Stimulated activated CD4-positive, alpha-beta T cell treated with anti-CD3 and anti-CD28 coated beads, TNF-alpha, amount 100 ng/mL, for 4 hours (primary cell): ENCODE measurements around the gene RNF150.
"Not testable (repeated sequence)": the region's sequence is repeated elsewhere in the genome, so short reads cannot be mapped to it uniquely, and the experiment has no call there.

Source experiments
- DNase-seq, 3 experiments: peaks; one replicate each; pipeline ENCODE4 v3.0.0-alpha.2; 2020; ENCODE audit warnings: low read depth in 3 of 3

RNF150 gene

DNA sequence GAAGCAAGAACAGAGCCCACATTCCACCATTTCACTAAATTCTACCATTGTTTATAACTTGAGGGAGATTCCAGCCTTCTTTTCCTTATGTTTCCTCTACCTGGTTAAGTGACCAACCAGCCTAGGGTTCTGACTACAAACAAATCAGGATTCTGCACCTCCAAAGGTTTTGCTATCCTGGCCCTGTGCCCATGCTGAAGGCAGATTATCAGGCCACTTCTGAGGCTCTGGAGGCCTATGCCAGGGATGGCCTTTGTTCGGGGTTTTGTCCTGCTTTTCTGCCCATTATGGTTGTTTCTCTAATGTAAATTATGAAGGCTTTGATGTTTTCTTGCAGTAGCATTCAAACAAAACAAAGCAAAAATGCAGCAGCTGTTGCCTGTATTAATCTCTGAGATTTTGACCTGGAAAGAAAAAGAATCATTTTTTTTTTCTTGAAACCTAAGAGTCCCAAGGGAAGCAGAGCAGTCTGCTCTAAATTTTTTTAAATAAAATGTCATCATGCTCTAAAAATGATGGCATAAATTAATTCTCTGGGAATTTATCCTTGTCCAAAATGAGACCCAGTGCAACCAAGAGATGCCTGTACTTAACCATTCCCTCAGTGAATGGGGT, 55.6 kb downstream of the RNF150 start:
- DNase-seq, result no peak

DNA sequence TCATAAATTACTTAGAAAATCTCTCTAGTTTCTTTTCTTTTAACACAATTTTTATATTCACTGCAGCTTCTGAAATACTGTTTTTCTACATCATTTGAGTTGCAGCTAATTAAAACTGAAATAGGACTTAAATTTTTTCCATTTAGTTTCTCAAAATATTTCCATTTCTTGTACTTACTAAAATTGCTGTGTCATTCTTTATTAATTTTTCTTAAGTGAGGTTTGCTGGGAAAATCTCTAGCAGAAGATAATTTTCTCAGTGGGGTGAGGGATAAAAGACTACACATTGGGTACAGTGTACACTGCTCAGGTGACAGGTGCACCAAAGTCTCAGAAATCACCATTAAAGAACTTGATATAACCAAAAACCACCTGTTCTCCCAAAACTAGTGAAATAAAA, 57.7 kb downstream of the RNF150 start:
- DNase-seq, result no peak

DNA sequence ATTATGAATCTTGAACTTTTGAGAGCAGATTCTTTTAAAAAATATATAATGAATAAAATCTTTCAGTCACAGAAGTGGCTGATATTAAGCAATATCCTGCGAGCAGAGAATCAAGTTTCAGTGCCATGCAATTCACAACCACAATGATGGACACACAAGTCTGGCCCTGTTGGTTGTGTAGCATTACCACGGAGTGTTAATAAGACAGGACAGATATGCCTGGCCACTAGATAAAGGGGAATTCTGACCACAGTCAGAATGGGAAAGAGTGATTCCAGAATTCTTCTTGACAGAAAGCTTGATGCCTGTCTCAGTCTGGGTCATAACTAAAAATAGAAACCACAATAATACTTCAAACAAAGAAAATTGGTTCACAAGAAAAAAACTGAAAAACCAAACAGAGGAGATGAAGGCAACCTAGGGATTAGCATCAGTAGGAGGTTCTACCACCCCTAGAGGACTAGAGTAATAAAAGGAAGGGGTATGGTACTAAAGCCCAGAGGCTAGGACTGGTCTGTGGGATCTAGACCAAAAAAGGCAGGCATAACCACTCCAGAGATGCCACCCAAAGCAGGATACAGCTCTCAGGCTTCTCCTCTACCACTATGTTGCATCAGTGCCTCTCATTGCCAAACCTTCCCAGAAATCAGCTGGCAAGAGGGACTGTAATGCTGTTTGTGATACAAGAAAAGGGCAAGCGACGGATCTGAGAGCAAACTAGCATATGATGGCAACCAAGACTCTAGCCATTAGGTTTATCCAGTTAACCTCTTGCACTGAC, 59.0 kb downstream of the RNF150 start:
- DNase-seq, result no peak

DNA sequence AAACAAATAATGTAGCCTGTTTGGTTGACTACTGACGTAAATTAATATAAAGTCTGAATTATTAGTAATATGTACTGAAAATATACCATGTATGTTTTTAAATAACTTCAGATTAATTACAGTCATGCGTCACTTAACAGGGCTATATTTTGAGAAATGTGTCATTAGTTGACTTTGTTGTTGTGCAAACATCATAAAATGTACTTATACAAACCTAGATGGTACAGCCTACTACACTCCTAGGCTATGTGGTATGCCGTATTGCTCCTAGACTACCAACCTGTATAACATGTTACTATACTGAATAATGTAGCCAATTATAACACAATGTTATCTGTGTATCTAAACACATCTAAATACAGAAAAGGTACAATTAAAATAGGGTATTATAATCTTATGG, 66.6 kb downstream of the RNF150 start:
- no peak for DNase-seq

DNA sequence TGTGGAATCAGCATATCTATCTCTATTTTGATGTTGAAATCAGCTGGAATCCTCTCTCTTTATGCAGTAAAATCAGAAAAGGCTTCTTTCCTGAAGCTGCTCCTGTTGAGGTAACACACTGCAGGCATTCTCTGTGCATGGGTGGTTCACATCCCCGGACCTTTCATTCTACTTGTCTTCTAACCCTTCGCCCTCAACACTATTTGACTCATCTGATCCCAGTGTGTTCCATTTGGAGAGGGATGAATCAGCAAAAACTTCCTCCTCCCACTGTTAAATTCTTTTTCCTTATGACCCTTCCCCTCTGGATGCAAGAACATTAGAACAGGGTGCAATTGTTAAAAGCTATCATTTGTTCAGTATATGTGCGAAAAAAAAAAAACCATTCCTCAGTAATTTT, 67.4 kb downstream of the RNF150 start:
- DNase-seq, result no peak

DNA sequence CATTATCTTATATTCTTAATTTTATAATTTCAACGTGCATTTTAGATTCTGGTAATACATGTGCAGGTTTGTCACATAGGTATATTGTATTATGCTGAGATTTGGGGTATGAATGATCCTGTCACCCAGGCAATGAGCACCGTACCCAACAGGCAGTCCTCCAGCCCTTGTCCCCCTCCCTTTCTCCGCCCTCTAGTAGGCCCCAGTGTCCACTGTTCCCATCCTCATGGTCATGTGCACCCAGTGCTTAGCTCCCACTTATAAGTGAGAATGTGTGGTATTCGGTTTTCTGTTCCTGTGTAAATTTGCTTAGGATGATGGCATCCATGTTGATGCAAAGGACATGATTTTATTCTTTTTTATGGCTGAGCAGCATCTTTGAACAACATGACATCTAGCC, 70.6 kb downstream of the RNF150 start:
- DNase-seq, result no peak

DNA sequence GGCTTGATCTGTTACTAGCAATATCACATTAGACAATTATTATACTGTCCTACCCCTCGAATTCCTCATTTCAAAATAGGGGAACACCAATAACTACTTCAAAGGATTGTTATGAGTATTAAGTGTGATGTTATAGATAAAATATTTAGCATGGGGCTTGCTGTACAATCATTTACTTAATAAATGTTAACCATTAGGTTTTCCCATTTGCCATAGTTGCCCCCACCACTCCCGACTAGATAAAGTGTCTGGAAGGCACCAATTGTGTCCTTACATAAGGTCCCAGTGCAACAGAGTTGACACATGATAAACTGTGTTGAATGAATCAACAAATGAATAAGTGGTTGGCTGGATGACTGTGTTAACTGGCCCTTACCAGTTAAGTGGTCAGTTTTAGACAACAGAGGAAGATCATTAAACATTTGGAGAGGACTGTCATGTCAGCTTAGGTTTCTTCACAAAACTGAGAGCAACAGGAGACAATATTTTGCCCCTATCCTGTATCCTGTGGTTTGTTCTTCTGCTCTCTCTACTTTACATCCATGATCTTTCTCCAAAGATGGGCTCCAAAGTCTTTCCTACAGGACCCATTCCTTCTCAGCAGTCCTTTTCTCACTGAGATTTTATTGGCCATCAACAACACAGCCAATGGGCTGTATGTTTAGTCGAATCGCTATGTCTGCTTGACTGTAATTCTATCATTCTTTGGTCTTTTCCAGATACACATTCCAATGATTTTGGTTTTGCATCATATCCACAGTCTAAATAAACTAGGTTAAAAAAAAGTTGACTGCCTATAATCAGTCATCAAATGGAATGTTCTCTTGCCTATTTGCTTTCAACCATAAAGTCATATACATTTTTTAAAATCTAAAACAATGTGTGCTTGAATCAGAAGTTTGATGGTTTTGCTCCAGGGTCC, 74.4 kb downstream of the RNF150 start:
- DNase-seq, result no peak

DNA sequence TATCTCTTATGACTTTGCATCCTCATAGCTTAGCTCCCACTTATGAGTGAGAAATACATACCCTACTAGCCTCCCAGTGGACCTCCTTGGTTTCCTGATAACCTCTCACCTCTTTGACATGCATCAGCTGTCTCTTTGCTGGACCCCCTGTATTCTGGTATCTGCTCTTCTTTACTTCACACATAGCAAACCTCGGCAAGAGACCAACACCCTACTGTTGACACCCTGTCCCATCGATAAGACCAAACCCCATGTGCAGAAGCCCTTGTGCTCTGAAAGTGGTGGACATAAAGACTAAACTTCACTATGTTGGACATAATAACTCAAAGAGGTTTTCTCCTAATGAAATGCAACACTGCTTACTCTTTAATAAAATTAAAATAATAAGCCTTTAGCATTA, 75.7 kb downstream of the RNF150 start:
- no peak for DNase-seq

DNA sequence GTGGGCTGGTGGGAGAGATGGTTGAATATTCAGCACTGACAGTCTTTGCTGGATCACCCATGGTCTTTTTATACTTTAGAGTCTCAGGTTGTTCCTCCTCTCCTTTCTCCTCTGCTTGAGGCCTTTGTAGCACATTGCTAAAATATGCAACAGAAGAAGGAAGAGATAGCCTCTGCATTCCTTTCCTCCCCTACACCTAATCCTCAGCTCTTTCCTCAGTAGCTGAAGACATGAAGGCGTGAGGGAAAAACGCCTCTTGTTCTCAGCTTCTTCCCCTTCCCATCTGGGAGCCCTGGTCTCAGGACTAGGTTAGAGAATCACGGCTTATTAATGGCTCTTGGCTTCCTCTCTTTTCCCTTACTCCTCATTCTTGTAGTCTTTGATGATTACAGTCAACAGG, 76.8 kb downstream of the RNF150 start:
- DNase-seq, result no peak

DNA sequence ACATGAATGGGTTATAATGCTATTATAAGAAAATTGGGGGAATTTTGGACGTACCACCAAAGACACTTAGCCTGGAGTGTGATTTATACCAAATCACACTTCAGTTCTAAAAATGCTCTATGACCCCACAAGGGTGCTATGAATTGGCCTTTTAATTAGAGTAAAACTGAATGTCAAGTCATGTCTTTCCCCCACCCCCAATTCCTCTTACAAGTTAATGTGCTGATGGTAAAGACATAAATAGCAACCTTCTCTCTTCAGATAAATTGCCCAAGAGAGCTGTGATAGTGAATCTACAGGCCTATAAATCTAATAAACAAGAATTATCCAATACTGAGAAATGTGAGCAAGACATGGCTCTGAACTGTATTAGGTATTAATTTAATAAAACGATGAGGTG, 78.8 kb downstream of the RNF150 start:
- no peak for DNase-seq

DNA sequence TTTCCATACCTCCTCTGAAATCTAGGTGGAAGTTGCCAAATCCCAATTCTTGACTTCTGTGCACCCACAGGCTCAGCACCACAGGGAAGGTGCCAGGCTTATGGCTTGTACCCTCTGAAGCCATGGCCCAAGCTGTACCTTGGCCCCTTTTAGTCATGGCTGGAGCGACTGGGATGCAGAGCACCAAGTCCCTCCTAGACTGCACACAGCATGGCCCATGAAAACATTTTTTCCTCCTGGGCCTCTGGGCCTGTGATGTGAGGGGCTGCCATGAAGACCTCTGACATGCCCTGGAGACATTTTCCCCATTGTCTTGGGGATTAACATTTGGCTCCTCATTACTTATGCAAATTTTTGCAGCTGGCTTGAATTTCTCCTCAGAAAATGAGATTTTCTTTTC, 82.3 kb downstream of the RNF150 start:
- DNase-seq, result not testable (repeated sequence)

DNA sequence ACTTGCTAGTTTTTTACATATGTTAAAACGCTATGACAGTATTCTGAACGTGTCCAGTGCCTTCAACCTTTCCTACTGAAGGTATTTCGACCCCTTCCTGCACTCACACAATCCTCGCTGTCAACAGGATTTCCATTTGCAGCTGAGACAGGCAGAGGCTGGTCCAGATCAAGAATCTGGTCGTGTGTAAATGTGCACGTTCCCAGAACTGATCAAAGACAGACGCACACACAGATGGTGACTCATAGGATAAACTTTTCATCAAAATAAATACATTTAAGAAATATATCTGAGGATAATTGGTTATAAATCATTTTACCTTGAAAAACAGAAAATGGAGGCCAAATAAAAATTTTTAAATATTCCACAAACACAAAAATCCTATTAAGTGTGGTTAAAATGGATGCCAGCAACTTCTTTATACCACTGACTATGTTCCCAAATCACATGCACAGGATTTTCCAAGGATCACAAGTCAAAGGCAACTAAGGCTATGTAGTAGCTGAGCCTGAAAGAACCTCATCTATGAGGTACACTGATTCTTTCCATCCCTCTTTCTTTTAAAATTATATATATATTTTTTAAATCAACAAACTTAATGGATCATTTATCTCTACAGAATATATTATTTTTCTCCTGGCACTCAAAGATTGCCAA, 85.9 kb downstream of the RNF150 start:
- no peak for DNase-seq

DNA sequence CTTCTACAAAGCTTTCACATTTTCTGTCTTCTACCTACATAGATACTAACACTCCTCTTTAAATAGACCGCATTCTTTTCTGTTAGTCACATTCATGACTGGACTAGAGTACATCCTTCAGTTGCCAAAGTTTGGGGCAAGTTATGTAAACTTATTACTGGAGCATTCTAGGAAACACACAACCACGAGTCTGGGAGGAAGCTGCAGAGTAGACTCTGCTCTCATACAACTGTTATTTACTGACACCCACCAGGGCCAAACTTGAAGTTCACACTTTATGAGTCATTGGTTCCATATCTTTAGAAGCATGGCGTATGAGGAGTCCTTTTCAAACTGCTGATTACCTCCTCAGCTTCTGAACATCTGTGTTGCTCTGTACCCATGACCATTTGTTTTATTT, 87.0 kb downstream of the RNF150 start:
- DNase-seq, result no peak

DNA sequence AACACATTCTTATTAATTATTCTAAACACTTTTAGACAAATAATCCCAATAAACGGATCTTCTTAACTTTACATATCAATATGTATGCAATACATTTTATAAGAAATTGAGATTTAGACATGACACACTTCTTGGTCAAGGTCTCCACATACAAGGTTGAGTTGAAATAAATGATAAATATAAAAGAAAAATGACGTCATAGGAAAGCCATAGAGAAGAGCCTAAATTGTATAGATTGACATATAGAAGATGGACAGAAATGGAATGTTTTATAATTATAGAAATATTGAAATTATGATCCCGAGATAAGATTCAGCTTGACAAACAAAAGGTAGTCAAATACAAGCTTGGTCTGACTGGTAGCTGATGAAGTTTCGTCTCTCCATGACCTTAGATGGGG, 87.4 kb downstream of the RNF150 start:
- no peak for DNase-seq

DNA sequence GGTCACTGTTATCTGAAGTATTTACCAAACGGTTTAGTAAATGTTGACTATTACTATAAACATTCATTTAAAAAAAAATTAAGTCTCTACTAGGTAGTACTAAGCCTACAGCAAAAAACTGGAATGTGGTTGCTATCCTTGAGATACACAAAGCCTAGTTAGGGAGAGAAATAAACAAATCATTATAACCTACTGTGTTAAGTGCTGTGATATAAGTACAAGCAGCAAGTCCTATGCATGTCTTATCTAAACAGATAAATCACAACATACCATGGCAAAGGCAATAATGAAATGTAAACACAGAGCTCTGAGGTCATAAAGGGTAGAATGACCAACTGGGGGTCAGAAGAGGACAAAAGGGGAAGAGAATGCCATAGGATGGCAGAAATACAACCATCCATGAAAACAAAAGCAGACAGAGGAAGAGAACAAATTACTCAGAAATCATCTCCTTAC, 92.2 kb downstream of the RNF150 start:
- DNase-seq, result no peak

DNA sequence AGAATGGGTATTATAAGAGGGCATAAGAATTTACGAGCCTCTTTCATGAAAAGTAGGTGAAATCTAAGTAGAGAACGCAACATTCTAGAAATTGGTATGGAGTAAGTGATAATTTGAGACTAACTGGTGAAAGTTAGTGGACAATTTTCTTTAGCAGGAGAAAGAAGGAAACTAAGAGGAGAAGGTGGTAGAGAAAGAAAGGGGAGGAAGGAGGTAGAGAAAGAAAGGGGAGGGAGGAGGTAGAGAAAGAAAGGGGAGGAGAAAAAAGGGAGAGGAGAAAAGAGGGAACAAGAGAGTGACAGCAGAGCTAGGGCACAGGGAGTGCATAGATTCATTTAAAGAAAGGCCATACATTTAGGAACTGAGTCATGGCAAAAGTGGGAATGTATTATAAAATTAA, 94.1 kb downstream of the RNF150 start:
- DNase-seq, result no peak

DNA sequence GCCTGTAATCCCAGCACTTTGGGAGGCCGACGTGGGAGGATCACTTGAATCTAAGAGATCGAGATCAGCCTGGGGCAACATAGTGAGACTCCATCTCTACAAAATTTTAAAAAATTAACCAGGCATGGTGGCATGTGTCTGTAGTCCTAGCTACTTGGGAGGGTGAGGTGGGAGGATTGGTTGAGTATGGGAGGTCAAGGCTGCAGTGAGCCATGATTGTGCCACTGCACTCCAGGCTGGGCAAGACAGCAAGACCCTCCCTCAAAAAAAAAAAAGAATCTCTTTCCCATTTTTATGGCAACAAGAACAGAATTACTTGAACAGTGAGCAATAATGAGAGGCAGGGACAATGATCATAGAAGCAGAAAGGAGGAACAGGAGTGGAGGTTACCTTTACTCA, 94.8 kb downstream of the RNF150 start:
- no peak for DNase-seq

DNA sequence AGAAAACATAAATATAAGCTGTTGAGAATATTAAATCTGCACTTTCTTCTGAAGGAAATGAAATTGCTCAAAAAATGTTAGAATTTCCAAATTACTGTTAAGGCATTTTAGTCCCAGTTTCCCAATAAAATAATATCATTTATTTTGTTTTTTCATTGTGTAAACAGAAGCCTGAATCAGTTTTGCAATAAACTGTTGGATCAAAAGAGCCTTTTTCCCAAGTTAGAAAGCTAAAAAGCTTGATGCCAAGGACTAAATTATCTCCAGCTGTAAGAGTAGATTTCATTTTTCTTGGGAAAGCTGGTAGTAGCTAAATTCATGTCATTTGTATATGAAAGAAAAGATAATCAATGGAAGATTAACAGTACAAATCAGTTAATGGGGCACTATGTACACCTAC, 95.8 kb downstream of the RNF150 start:
- no peak for DNase-seq

DNA sequence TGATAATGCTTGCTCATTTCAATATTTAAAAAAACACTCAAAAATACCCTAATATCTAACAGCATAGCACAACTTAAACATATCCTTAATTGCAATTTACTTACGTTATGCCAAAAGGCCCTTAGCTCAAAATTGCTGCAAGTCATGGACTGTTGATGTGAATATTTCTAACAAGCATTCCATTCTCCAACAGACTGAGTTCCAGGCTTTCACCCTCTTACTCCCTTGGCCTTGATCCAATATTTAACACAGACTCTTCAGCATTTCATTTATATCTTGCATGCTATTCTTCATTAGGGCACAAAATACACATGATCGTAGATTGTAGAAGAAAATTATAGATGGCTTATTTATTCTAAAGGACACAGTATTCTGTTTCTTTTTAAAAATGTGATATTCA, 96.5 kb downstream of the RNF150 start:
- no peak for DNase-seq

DNA sequence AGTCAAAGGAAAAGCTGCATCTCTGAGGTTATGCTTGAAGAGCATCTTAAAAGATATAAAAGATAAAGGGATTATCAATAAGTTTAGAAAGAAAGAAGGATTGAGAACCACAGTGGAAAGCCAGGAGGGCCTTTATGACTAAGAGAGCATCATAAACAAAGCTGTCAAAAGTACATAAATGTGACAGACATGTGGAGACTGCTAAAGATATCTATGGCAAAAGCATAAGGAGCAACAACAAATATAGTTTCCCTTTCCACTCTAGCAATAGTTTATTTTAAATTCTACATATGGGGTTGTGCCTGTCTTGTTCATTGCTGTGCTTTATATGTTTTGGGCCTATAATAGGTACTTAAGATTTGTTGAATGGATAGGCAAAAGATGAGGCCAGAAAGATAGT, 97.3 kb downstream of the RNF150 start:
- DNase-seq, result no peak

DNA sequence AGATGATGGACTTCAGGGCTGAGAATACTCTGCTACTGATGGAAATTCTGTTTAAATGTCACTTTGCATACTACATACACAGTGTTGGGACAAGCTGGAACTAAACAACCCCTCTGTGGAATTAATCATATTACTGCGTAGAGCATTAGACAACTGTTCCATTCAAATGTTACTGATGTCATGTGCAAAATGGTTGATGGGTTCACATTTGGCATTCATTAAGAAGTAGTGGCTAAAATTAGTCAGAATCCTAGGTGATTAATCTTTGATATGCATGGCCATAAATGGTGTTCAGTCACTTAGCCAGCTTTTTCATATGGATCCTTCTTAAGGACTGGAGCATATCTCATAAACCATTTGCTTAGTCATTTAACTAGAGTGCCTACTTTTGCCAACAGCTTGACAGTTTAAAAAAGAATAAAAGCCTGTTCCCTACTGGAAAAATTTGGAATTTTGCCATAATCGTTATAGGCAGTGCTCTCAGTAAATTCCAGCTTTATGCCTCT, 105.2 kb downstream of the RNF150 start:
- no peak for DNase-seq

DNA sequence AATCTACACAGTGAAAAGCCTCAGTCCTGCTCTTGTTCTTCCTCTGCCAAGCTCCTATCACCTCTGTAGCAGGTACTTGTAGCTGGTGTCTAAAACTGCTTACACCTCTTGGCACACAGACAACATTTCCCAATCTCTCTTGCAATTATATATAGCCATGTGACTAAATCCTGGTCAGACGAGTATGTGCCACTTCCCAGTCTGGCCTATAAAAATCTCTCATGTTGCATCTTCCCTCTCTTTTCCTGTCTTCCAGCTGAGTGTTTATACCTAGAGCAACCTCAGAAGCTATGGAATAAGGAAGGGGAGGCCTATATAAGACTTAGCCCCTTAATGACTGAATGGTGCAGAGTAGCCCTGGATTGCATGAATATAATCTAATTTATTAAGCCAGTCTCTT, 105.8 kb downstream of the RNF150 start:
- no peak for DNase-seq
